Measurements from ENCODE around the gene CCT8L2. TPM values are rescaled to one million over a fixed set of nuclear protein-coding genes. Genes with fewer than 3 reads are reported as not detected.
"Not testable (repeated sequence)": the region's sequence is repeated elsewhere in the genome, so short reads cannot be mapped to it uniquely, and the experiment has no call there.

CCT8L2 gene
- total RNA-seq, 1 experiment from 2014 or later, result not detected

GRCh38 chr22:16565585-16566420 lies 26.8 kb downstream of the CCT8L2 start:
- H3K36me3 ChIP-seq (ENCODE audit: control insufficient read depth, insufficient read depth, low read length); in situ Hi-C loops (cut with HindIII; ENCODE audit: low pct_unique_long_range_greater_than_20kb, low sequenced_read_pairs); H3K27me3 ChIP-seq (ENCODE audit: control insufficient read depth, insufficient read depth, low read length); DNase-seq (ENCODE audit: low read depth, low spot score); ATAC-seq; BruUV-seq (replicated peaks); H3K4me3 ChIP-seq (ENCODE audit: low read depth in 2 of 2, low read length in 2 of 2); intact Hi-C loops (cut with micrococcal nuclease; ENCODE audit: unreplicated experiment); H3K9me3 ChIP-seq (ENCODE audit: control insufficient read depth, insufficient read depth, low read depth, low read length); CTCF ChIA-PET; H3K4me1 ChIP-seq (ENCODE audit: control insufficient read depth, insufficient read depth, low read length); H3K27ac ChIP-seq (ENCODE audit: low read length); POLR2A ChIA-PET: not testable (repeated sequence)

- CTCF ChIA-PET; H3K36me3 ChIP-seq (ENCODE audit: control insufficient read depth, insufficient read depth, low read length); BruUV-seq (replicated peaks); H3K9me3 ChIP-seq (ENCODE audit: control insufficient read depth, insufficient read depth, low read depth, low read length); POLR2A ChIA-PET; H3K4me1 ChIP-seq (ENCODE audit: control insufficient read depth, insufficient read depth, low read length); H3K4me3 ChIP-seq (ENCODE audit: low read depth in 2 of 2, low read length in 2 of 2); in situ Hi-C loops (cut with HindIII; ENCODE audit: low pct_unique_long_range_greater_than_20kb, low sequenced_read_pairs); H3K27ac ChIP-seq (ENCODE audit: low read length); intact Hi-C loops (cut with micrococcal nuclease; ENCODE audit: unreplicated experiment); ATAC-seq; DNase-seq (ENCODE audit: low read depth, low spot score); H3K27me3 ChIP-seq (ENCODE audit: control insufficient read depth, insufficient read depth, low read length): not testable (repeated sequence)
These were observed 27.6 kb downstream of the CCT8L2 start for GRCh38 chr22:16564837-16565584.

- H3K27me3 ChIP-seq (ENCODE audit: control insufficient read depth, insufficient read depth, low read length), result no peaks in the 10 kb centered on the region
- no peaks in the 10 kb centered on the region for H3K9me3 ChIP-seq (ENCODE audit: control insufficient read depth, insufficient read depth, low read depth, low read length)
- no peak overlapping the region for H3K27ac ChIP-seq (ENCODE audit: low read length)
- H3K36me3 ChIP-seq (ENCODE audit: control insufficient read depth, insufficient read depth, low read length), result no peaks in the 10 kb centered on the region
- DNase-seq (ENCODE audit: low read depth, low spot score), result no peak
- H3K4me3 ChIP-seq (ENCODE audit: low read depth in 2 of 2, low read length in 2 of 2), result no peak overlapping the region
- TF ChIP-seq REST (IDR thresholded peaks at IDR 0.05; ENCODE audit: insufficient read depth in 1 of 2, low read depth in 2 of 2, low read length in 1 of 2) (no peak), POLR2AphosphoS5 (IDR thresholded peaks at IDR 0.05; ENCODE audit: low read depth, low read length) (no peak), CTCF (IDR thresholded peaks at IDR 0.05) (no peak), SIN3A (IDR thresholded peaks at IDR 0.05; ENCODE audit: borderline replicate concordance, insufficient read depth, low read depth, low read length) (no peak), TCF7L2 (IDR thresholded peaks at IDR 0.05; ENCODE audit: low read depth, low read length) (no peak)
- ATAC-seq, result no peak
- intact Hi-C loops (cut with micrococcal nuclease; ENCODE audit: unreplicated experiment) (no loop called here), in situ Hi-C loops (cut with HindIII; ENCODE audit: low pct_unique_long_range_greater_than_20kb, low sequenced_read_pairs) (no loop called here)
- H3K4me1 ChIP-seq (ENCODE audit: control insufficient read depth, insufficient read depth, low read length), result no peaks in the 10 kb centered on the region
- POLR2A ChIA-PET, result no interaction called here
- CTCF ChIA-PET, result no interaction called here
- BruUV-seq (replicated peaks), result no TSS peak
These were observed 28.8 kb downstream of the CCT8L2 start for GRCh38 chr22:16563555-16564520.

All from Panc1 (cell line).